Measurements from ENCODE around the gene MYO18A.

MYO18A gene

DNA sequence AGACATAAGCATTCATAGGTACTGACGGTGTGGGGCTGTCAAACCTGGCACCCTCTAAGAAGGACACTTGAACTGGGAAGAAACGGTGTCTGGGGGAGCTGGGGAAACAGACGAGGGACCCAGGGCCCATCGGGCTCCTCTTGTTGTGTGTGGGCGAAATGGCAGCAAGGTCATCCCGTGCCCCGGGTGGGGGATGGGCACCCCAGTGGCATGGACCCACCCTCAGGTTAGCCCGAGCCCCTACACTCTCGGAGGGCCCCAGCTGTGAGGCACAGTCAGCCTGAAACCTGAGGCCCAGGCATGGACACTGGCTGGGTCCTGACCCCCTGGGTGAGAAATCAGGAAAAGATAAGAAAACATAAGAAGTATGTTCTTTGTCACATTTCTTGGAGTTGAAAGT, 57.1 kb downstream of the MYO18A start:
- peaks cover 7% of the 10 kb centered on the region for H3K4me1 ChIP-seq (ENCODE audit: control insufficient read depth, insufficient read depth, low read length)
- H3K9me3 ChIP-seq (ENCODE audit: control insufficient read depth, insufficient read depth, low read depth, low read length) = no peaks in the 10 kb centered on the region
- no peak overlapping the region for H3K27ac ChIP-seq (ENCODE audit: low read depth, low read length)
- peaks cover 15% of the 10 kb centered on the region for H3K36me3 ChIP-seq (ENCODE audit: control insufficient read depth, insufficient read depth, low read length)
- H3K27me3 ChIP-seq (ENCODE audit: control insufficient read depth, insufficient read depth, low read length) = no peaks in the 10 kb centered on the region
- no peak overlapping the region for H3K4me3 ChIP-seq (ENCODE audit: low read depth, low read length)
- no peak overlapping the region for H3K9ac ChIP-seq (ENCODE audit: low read length)

- Histone ChIP-seq H3K9me3 (ENCODE audit: control insufficient read depth, insufficient read depth, low read depth, low read length) (no peaks in the 10 kb centered on the region), H3K9ac (ENCODE audit: low read length) (no peak overlapping the region), H3K27ac (ENCODE audit: low read depth, low read length) (no peak overlapping the region), H3K27me3 (ENCODE audit: control insufficient read depth, insufficient read depth, low read length) (no peaks in the 10 kb centered on the region), H3K4me3 (ENCODE audit: low read depth, low read length) (no peak overlapping the region), H3K4me1 (ENCODE audit: control insufficient read depth, insufficient read depth, low read length) (peaks cover 7% of the 10 kb centered on the region; the same call in 1 of the 2 replicates), H3K36me3 (ENCODE audit: control insufficient read depth, insufficient read depth, low read length) (peaks cover 15% of the 10 kb centered on the region)
Measured at GRCh38 chr17:29121442-29121841, 58.8 kb downstream of the MYO18A start.

GRCh38 chr17:29120433-29120832, 59.8 kb downstream of the MYO18A start:
- no peak overlapping the region for H3K4me3 ChIP-seq (ENCODE audit: low read depth, low read length)
- no peaks in the 10 kb centered on the region for H3K27me3 ChIP-seq (ENCODE audit: control insufficient read depth, insufficient read depth, low read length)
- H3K9me3 ChIP-seq (ENCODE audit: control insufficient read depth, insufficient read depth, low read depth, low read length) = no peaks in the 10 kb centered on the region
- H3K9ac ChIP-seq (ENCODE audit: low read length) = no peak overlapping the region
- no peak overlapping the region for H3K27ac ChIP-seq (ENCODE audit: low read depth, low read length)
- H3K36me3 ChIP-seq (ENCODE audit: control insufficient read depth, insufficient read depth, low read length) = peaks cover 15% of the 10 kb centered on the region
- H3K4me1 ChIP-seq (ENCODE audit: control insufficient read depth, insufficient read depth, low read length) = peaks cover 15% of the 10 kb centered on the region; the same call in 1 of the 2 replicates

GRCh38 chr17:29119265-29119664, 60.9 kb downstream of the MYO18A start:
- no peaks in the 10 kb centered on the region for H3K27me3 ChIP-seq (ENCODE audit: control insufficient read depth, insufficient read depth, low read length)
- H3K27ac ChIP-seq (ENCODE audit: low read depth, low read length) = no peak overlapping the region
- no peak overlapping the region for H3K4me3 ChIP-seq (ENCODE audit: low read depth, low read length)
- H3K36me3 ChIP-seq (ENCODE audit: control insufficient read depth, insufficient read depth, low read length) = peaks cover 22% of the 10 kb centered on the region
- peaks cover 12% of the 10 kb centered on the region; the same call in 1 of the 2 replicates for H3K4me1 ChIP-seq (ENCODE audit: control insufficient read depth, insufficient read depth, low read length)
- no peaks in the 10 kb centered on the region for H3K9me3 ChIP-seq (ENCODE audit: control insufficient read depth, insufficient read depth, low read depth, low read length)
- H3K9ac ChIP-seq (ENCODE audit: low read length) = no peak overlapping the region

GRCh38 chr17:29116804-29117753, 63.1 kb downstream of the MYO18A start:
- no peak overlapping the region for H3K9ac ChIP-seq (ENCODE audit: low read length)
- no peaks in the 10 kb centered on the region for H3K9me3 ChIP-seq (ENCODE audit: control insufficient read depth, insufficient read depth, low read depth, low read length)
- no peak overlapping the region for H3K27ac ChIP-seq (ENCODE audit: low read depth, low read length)
- H3K4me1 ChIP-seq (ENCODE audit: control insufficient read depth, insufficient read depth, low read length) = peaks cover 11% of the 10 kb centered on the region; the same call in 1 of the 2 replicates
- peaks cover 26% of the 10 kb centered on the region for H3K36me3 ChIP-seq (ENCODE audit: control insufficient read depth, insufficient read depth, low read length)
- H3K27me3 ChIP-seq (ENCODE audit: control insufficient read depth, insufficient read depth, low read length) = no peaks in the 10 kb centered on the region
- H3K4me3 ChIP-seq (ENCODE audit: low read depth, low read length) = no peak overlapping the region

GRCh38 chr17:29115961-29116803, 64.0 kb downstream of the MYO18A start:
- Histone ChIP-seq H3K9ac (ENCODE audit: low read length) (no peak overlapping the region), H3K9me3 (ENCODE audit: control insufficient read depth, insufficient read depth, low read depth, low read length) (no peaks in the 10 kb centered on the region), H3K27ac (ENCODE audit: low read depth, low read length) (no peak overlapping the region), H3K4me3 (ENCODE audit: low read depth, low read length) (no peak overlapping the region), H3K4me1 (ENCODE audit: control insufficient read depth, insufficient read depth, low read length) (peaks cover 11% of the 10 kb centered on the region; the same call in 1 of the 2 replicates), H3K36me3 (ENCODE audit: control insufficient read depth, insufficient read depth, low read length) (peaks cover 27% of the 10 kb centered on the region), H3K27me3 (ENCODE audit: control insufficient read depth, insufficient read depth, low read length) (no peaks in the 10 kb centered on the region)

DNA sequence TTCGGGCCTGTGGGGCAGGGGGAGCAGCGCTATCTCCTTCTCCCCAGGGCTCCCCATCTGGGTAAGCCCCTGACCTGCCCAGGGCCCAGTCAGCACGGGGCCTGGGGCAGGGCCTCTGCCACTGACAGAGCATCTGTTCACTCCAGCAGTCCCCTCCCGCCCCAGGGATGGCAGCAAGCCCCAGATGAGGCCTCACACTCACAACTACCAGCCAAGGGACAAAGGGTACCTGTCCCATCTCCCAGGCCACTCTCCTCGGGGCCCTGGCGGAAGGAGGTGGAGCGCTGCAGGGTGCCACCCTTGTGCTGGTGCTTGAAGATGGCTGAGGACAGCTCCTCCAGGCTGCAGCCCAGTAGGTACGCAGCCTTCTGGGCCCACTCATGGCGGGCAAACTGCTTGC, 64.8 kb downstream of the MYO18A start:
- peaks cover 11% of the 10 kb centered on the region; the same call in 1 of the 2 replicates for H3K4me1 ChIP-seq (ENCODE audit: control insufficient read depth, insufficient read depth, low read length)
- H3K4me3 ChIP-seq (ENCODE audit: low read depth, low read length) = no peak overlapping the region
- H3K27me3 ChIP-seq (ENCODE audit: control insufficient read depth, insufficient read depth, low read length) = no peaks in the 10 kb centered on the region
- no peaks in the 10 kb centered on the region for H3K9me3 ChIP-seq (ENCODE audit: control insufficient read depth, insufficient read depth, low read depth, low read length)
- H3K36me3 ChIP-seq (ENCODE audit: control insufficient read depth, insufficient read depth, low read length) = peaks cover 25% of the 10 kb centered on the region; the same call in 1 of the 2 replicates
- no peak overlapping the region for H3K27ac ChIP-seq (ENCODE audit: low read depth, low read length)
- H3K9ac ChIP-seq (ENCODE audit: low read length) = no peak overlapping the region

DNA sequence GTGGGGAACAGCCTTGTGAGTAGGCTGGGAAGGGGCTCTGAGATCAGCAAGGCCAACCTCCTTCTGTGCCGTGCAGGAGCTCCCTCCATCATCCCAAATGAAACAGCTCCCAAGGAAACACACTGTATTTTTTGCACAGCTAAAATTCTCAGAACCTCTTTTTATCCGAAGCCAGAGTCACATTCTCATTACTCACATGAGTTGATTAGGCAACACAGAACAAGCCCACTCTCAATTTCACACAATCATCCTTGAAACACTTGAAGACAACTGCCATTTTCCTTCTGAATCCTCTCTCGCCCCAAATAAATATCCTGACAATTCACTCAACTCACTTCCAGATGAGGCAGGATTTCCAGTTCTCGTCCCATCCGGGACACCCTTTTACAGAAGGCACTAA, 66.1 kb downstream of the MYO18A start:
- peaks cover 21% of the 10 kb centered on the region; the same call in 1 of the 2 replicates for H3K4me1 ChIP-seq (ENCODE audit: control insufficient read depth, insufficient read depth, low read length)

GRCh38 chr17:29113334-29113733, 66.9 kb downstream of the MYO18A start:
- no peak overlapping the region for H3K27ac ChIP-seq (ENCODE audit: low read depth, low read length)
- H3K4me1 ChIP-seq (ENCODE audit: control insufficient read depth, insufficient read depth, low read length) = peaks cover 24% of the 10 kb centered on the region; the same call in 1 of the 2 replicates
- H3K9ac ChIP-seq (ENCODE audit: low read length) = no peak overlapping the region
- no peak overlapping the region for H3K4me3 ChIP-seq (ENCODE audit: low read depth, low read length)
- H3K9me3 ChIP-seq (ENCODE audit: control insufficient read depth, insufficient read depth, low read depth, low read length) = no peaks in the 10 kb centered on the region
- no peaks in the 10 kb centered on the region for H3K27me3 ChIP-seq (ENCODE audit: control insufficient read depth, insufficient read depth, low read length)
- H3K36me3 ChIP-seq (ENCODE audit: control insufficient read depth, insufficient read depth, low read length) = peaks cover 26% of the 10 kb centered on the region

More for the DNA sequence above, 66.1 kb downstream of the MYO18A start:
- Histone ChIP-seq H3K27me3 (ENCODE audit: control insufficient read depth, insufficient read depth, low read length) (no peaks in the 10 kb centered on the region), H3K4me3 (ENCODE audit: low read depth, low read length) (no peak overlapping the region), H3K27ac (ENCODE audit: low read depth, low read length) (no peak overlapping the region), H3K9ac (ENCODE audit: low read length) (no peak overlapping the region), H3K9me3 (ENCODE audit: control insufficient read depth, insufficient read depth, low read depth, low read length) (no peaks in the 10 kb centered on the region), H3K36me3 (ENCODE audit: control insufficient read depth, insufficient read depth, low read length) (peaks cover 28% of the 10 kb centered on the region; the same call in 1 of the 2 replicates)

- Histone ChIP-seq H3K4me3 (ENCODE audit: low read depth, low read length) (no peak overlapping the region), H3K27ac (ENCODE audit: low read depth, low read length) (no peak overlapping the region), H3K9me3 (ENCODE audit: control insufficient read depth, insufficient read depth, low read depth, low read length) (no peaks in the 10 kb centered on the region), H3K9ac (ENCODE audit: low read length) (no peak overlapping the region), H3K36me3 (ENCODE audit: control insufficient read depth, insufficient read depth, low read length) (peaks cover 30% of the 10 kb centered on the region), H3K4me1 (ENCODE audit: control insufficient read depth, insufficient read depth, low read length) (peaks cover 28% of the 10 kb centered on the region; the same call in 1 of the 2 replicates), H3K27me3 (ENCODE audit: control insufficient read depth, insufficient read depth, low read length) (no peaks in the 10 kb centered on the region)
Measured at GRCh38 chr17:29112771-29113295, 67.4 kb downstream of the MYO18A start.
